ENCODE data around the gene ABCF3.

The ABCF3 gene

GRCh38 chr3:184167786-184168185 is 18.2 kb upstream of the ABCF3 start:
- no peak for DNase-seq (ENCODE audit: low read depth)

- DNase-seq (ENCODE audit: low read depth), result peak; percentile 73
These were observed 17.5 kb upstream of the ABCF3 start for GRCh38 chr3:184168363-184169120.

GRCh38 chr3:184169896-184170875 is 15.8 kb upstream of the ABCF3 start:
- no peak for DNase-seq (ENCODE audit: low read depth)

- DNase-seq (ENCODE audit: low read depth), result peak; percentile 77
These were observed 14.4 kb upstream of the ABCF3 start for GRCh38 chr3:184171562-184171961.

GRCh38 chr3:184172681-184173373 is 13.2 kb upstream of the ABCF3 start:
- DNase-seq (ENCODE audit: low read depth), result peak; percentile 91

GRCh38 chr3:184173374-184173722 is 12.7 kb upstream of the ABCF3 start:
- no peak for DNase-seq (ENCODE audit: low read depth)

GRCh38 chr3:184174284-184174645 is 11.7 kb upstream of the ABCF3 start:
- no peak for DNase-seq (ENCODE audit: low read depth)

GRCh38 chr3:184174646-184175492 is 11.1 kb upstream of the ABCF3 start, which contains the start of gene AP2M1:
Gene AP2M1 (plus strand): TSS chr3:184174855. CDS start chr3:184176994, 2,139 bp downstream.
- DNase-seq (ENCODE audit: low read depth), result peak; percentile 99

GRCh38 chr3:184175506-184175905 is 10.5 kb upstream of the ABCF3 start:
- DNase-seq (ENCODE audit: low read depth), result no peak

- DNase-seq (ENCODE audit: low read depth), result peak; percentile 26
These were observed 10.0 kb upstream of the ABCF3 start for GRCh38 chr3:184175981-184176376.

- peak; percentile 98 for DNase-seq (ENCODE audit: low read depth)
These were observed 9.3 kb upstream of the ABCF3 start for GRCh38 chr3:184176377-184177330.

- peak; percentile 53 for DNase-seq (ENCODE audit: low read depth)
These were observed 8.7 kb upstream of the ABCF3 start for GRCh38 chr3:184177331-184177731.

- DNase-seq (ENCODE audit: low read depth), result no peak
These were observed 8.2 kb upstream of the ABCF3 start for GRCh38 chr3:184177767-184178306.

- DNase-seq (ENCODE audit: low read depth), result peak; percentile 23
These were observed 7.4 kb upstream of the ABCF3 start for GRCh38 chr3:184178521-184179138.

- peak; percentile 89 for DNase-seq (ENCODE audit: low read depth)
These were observed 5.8 kb upstream of the ABCF3 start for GRCh38 chr3:184180165-184180564.

GRCh38 chr3:184181596-184181995 is 4.4 kb upstream of the ABCF3 start:
- no peak for DNase-seq (ENCODE audit: low read depth)

- DNase-seq (ENCODE audit: low read depth), result no peak
These were observed 2.3 kb upstream of the ABCF3 start for GRCh38 chr3:184183679-184184078.

- no peak for DNase-seq (ENCODE audit: low read depth)
These were observed 1.3 kb upstream of the ABCF3 start for GRCh38 chr3:184184546-184185230.
